Spleen (tissue), 11 donors: ENCODE measurements around the gene CUX1. TPM values are rescaled to one million over a fixed set of nuclear protein-coding genes. Genes with fewer than 3 reads are reported as not detected.

Experiments
- DNase-seq: peaks from one replicate; pipeline ENCODE4 v3.0.0-alpha.2; 2020
- H3K27ac ChIP-seq, 8 donors: fragments of 200-600 bp; sonication (generic) in 7 of 8; 1 replicate in 4 of 8; 2 replicates in 4 of 8; pipeline versions ENCODE4 v1.5.0 to v1.8.0; 2016 to 2021; ENCODE audit warnings: inconsistent platforms in 4 of 8, mild to moderate bottlenecking in 4 of 8, moderate library complexity in 1 of 8
- H3K27me3 ChIP-seq, 7 donors: fragments of 200-600 bp; sonication (generic) in 6 of 7; replicated peaks in 1 of 7; 1 replicate in 4 of 7; 2 replicates in 3 of 7; pipeline versions ENCODE4 v1.5.0 to v1.8.0; 2016 to 2021; ENCODE audit warnings: inconsistent platforms in 3 of 7, mild to moderate bottlenecking in 1 of 7
- H3K36me3 ChIP-seq, 6 donors: fragments of 200-600 bp; sonication (generic) in 5 of 6; 1 replicate in 4 of 6; 2 replicates in 2 of 6; pipeline versions ENCODE4 v1.5.0 to v1.8.0; 2016 to 2021; ENCODE audit warnings: inconsistent platforms in 2 of 6
- H3K4me1 ChIP-seq, 6 donors: fragments of 200-600 bp; sonication (generic) in 5 of 6; 1 replicate in 3 of 6; 2 replicates in 3 of 6; pipeline versions ENCODE4 v1.5.0 to v1.8.0; 2016 to 2021; ENCODE audit warnings: inconsistent platforms in 3 of 6
- H3K4me3 ChIP-seq, 8 donors: fragments of 200-600 bp; sonication (generic) in 7 of 8; 1 replicate in 4 of 8; 2 replicates in 4 of 8; pipeline versions ENCODE4 v1.5.0 to v1.8.0; 2016 to 2021; ENCODE audit warnings: inconsistent platforms in 4 of 8, mild to moderate bottlenecking in 4 of 8, moderate library complexity in 2 of 8
- H3K9me3 ChIP-seq, 8 donors: fragments of 200-600 bp; sonication (generic) in 7 of 8; 1 replicate in 4 of 8; 2 replicates in 4 of 8; pipeline versions ENCODE4 v1.5.0 to v1.8.0; 2016 to 2021; ENCODE audit warnings: inconsistent platforms in 4 of 8
- CTCF ChIP-seq, 11 experiments: fragments of 200-600 bp in 7 of 11; fragments of 450-650 bp in 4 of 11; sonication (generic) in 4 of 11; IDR thresholded peaks in 8 of 11; conservative IDR thresholded peaks in 3 of 11; 1 replicate in 7 of 11; 2 replicates in 4 of 11; pipeline versions ENCODE4 v1.4.0 to v1.8.0; 2016 to 2021; ENCODE audit warnings: antibody characterized with exemption in 11 of 11, inconsistent platforms in 4 of 11, mild to moderate bottlenecking in 1 of 11
- POLR2A ChIP-seq, 3 donors: fragments of 450-650 bp; IDR thresholded peaks; one replicate each; pipeline ENCODE4 v1.5.1; 2017; ENCODE audit warnings: antibody characterized with exemption in 3 of 3, mild to moderate bottlenecking in 1 of 3
- POLR2AphosphoS5 ChIP-seq, 3 donors: sonication (generic); formaldehyde crosslinking; IDR thresholded peaks; one replicate each; pipeline ENCODE4 v1.5.1; 2017; ENCODE audit warnings: antibody characterized with exemption in 3 of 3
- WGBS, 5 donors: extraction: QIAGEN DNeasy Blood & Tissue Kit in 3 of 5; methylation state at CpG; one replicate each; pipeline versions ENCODE4 v1.1.5 to v1.1.7; 2013 to 2018; 5-methylcytosine and 5-hydroxymethylcytosine counted together
- intact Hi-C: fragments of 100-400 bp; cut with DNase I; formaldehyde crosslinking; loops from one replicate; pipeline ENCODE4 v1.15.0; 2023; ENCODE audit warnings: low total_unique reads
- polyA plus RNA-seq, 3 donors: library from polyadenylated mRNA; stranded (reverse); fragments of 200-250 nt; gene quantifications; one replicate each; pipeline ENCODE4 v1.2.1, GENCODE V29; 2013
- total RNA-seq, 7 donors: library from RNA; depleted of rRNA in 3 of 7; stranded (reverse); fragments of >200 nt in 3 of 7; fragmentation: NEBNext Ultra II Directional in 4 of 7; extraction: Animal tissue kit (Norgen Biotek cat#: 25700) in 4 of 7; gene quantifications; one replicate each; pipeline versions ENCODE4 v1.1.0 to v1.2.1, GENCODE V29; 2016 to 2021
- donor health status: healthy with polysubstance abuse.
- donor health status: DM: no; HTN: no; CAD: no; lungs with moderate emphysema.
- donor health status: DM: no; HTN: no; CAD: no.
- donor health status: Bipolar disorder and iron deficiency.
- donor health status: healthy.
- donor health status: DM: no; HTN: no; CAD: no.
- donor health status: DM: yes; HTN: yes; CAD: no.

Gene CUX1
- total and polyA plus RNA-seq, 10 donors, result 9.1 to 95.8 (median 61.9) TPM

- DNase-seq, result no peak
- TF ChIP-seq POLR2A (IDR thresholded peaks at IDR 0.05) (no peak), CTCF (IDR thresholded peaks at IDR 0.05 in 8 of 11, conservative IDR thresholded peaks at IDR 0.05 in 3 of 11) (no peak), POLR2AphosphoS5 (IDR thresholded peaks at IDR 0.05) (no peak)
- Histone ChIP-seq H3K9me3 (no peaks in the 10 kb centered on the region), H3K27me3 (no peaks in the 10 kb centered on the region), H3K36me3 (peaks cover 0 to 19% (median 0%) of the 10 kb centered on the region in 6 donors), H3K4me3 (no peak overlapping the region), H3K27ac (no peak overlapping the region), H3K4me1 (peaks cover 0 to 35% (median 0%) of the 10 kb centered on the region in 6 donors)
- intact Hi-C loops, result no loop called here
- WGBS, 5 donors, result 76 to 84% (median 82%) methylated on average over 4 of the region's 4 CpGs
Observed at GRCh38 chr7:101983147-101983811, 165.9 kb downstream of the CUX1 start.

- 96 to 98% (median 97%) methylated on average over 18 of the region's 18 CpGs for WGBS, 5 donors
- TF ChIP-seq CTCF (IDR thresholded peaks at IDR 0.05 in 8 of 11, conservative IDR thresholded peaks at IDR 0.05 in 3 of 11), result no peak
- no peak for TF ChIP-seq POLR2A (IDR thresholded peaks at IDR 0.05)
- no peak for TF ChIP-seq POLR2AphosphoS5 (IDR thresholded peaks at IDR 0.05)
- no peaks in the 10 kb centered on the region for H3K9me3 ChIP-seq
- no peaks in the 10 kb centered on the region for H3K27me3 ChIP-seq
- DNase-seq, result no peak
- H3K36me3 ChIP-seq, result peaks cover 0 to 21% (median 0%) of the 10 kb centered on the region in 6 donors
- no peak overlapping the region for H3K27ac ChIP-seq
- intact Hi-C loops, result no loop called here
- no peak overlapping the region for H3K4me3 ChIP-seq
- H3K4me1 ChIP-seq, result peaks cover 0 to 42% (median 0%) of the 10 kb centered on the region in 6 donors
Observed at GRCh38 chr7:101984133-101984879, 166.9 kb downstream of the CUX1 start.

- intact Hi-C loops, result no loop called here
- Histone ChIP-seq H3K9me3 (no peaks in the 10 kb centered on the region), H3K4me3 (no peak overlapping the region), H3K36me3 (peaks cover 0 to 22% (median 0%) of the 10 kb centered on the region in 6 donors), H3K27me3 (no peaks in the 10 kb centered on the region), H3K27ac (no peak overlapping the region), H3K4me1 (peaks cover 0 to 52% (median 4%) of the 10 kb centered on the region in 6 donors)
- no peak for TF ChIP-seq CTCF (IDR thresholded peaks at IDR 0.05 in 8 of 11, conservative IDR thresholded peaks at IDR 0.05 in 3 of 11)
- no peak for TF ChIP-seq POLR2A (IDR thresholded peaks at IDR 0.05)
- TF ChIP-seq POLR2AphosphoS5 (IDR thresholded peaks at IDR 0.05), result no peak
- WGBS, 5 donors, result 67 to 75% (median 68%) methylated on average over 12 to 14 of the region's 14 CpGs
- no peak for DNase-seq
Observed at GRCh38 chr7:101985057-101985902, 167.9 kb downstream of the CUX1 start.
